GM13977 (cell line): ENCODE data around the gene MEX3C.

Source experiments
- DNase-seq: peaks from one replicate; pipeline ENCODE4 v3.0.0; 2012; ENCODE audit warnings: low spot score
- CTCF ChIP-seq: IDR thresholded peaks from 2 replicates; pipeline ENCODE4 v1.5.1; 2012; ENCODE audit warnings: mild to moderate bottlenecking, control low read depth; ENCODE audit not compliant: insufficient read depth; ENCODE audit errors: extremely low read depth, missing control alignments
- in situ Hi-C: fragments of 300-500 bp; cut with MboI; formaldehyde crosslinking; loops from one replicate; pipeline ENCODE4 v1.12.0; 2022; ENCODE audit warnings: low sequenced_read_pairs, low pct_unique_long_range_greater_than_20kb, mixed read lengths, inconsistent platforms; ENCODE audit not compliant: unreplicated experiment

MEX3C gene

GRCh38 chr18:51151185-51151567 is 46.3 kb downstream of the MEX3C start:
- no peak for DNase-seq
- in situ Hi-C loops = no loop called here
- no peak for TF ChIP-seq CTCF

GRCh38 chr18:51150113-51150700 is 47.3 kb downstream of the MEX3C start:
- in situ Hi-C loops = no loop called here
- no peak for TF ChIP-seq CTCF
- DNase-seq = no peak

- DNase-seq = no peak
- in situ Hi-C loops = no loop called here
- no peak for TF ChIP-seq CTCF
Observed at GRCh38 chr18:51149670-51150069, 47.8 kb downstream of the MEX3C start.

GRCh38 chr18:51146909-51147308 is 50.6 kb downstream of the MEX3C start:
- no peak for DNase-seq
- in situ Hi-C loops = no loop called here
- no peak for TF ChIP-seq CTCF

GRCh38 chr18:51138936-51139335 is 58.5 kb downstream of the MEX3C start:
- no peak for DNase-seq
- in situ Hi-C loops = no loop called here
- TF ChIP-seq CTCF = no peak

- in situ Hi-C loops = no loop called here
- no peak for TF ChIP-seq CTCF
- DNase-seq = no peak
Observed at GRCh38 chr18:51137891-51138290, 59.6 kb downstream of the MEX3C start.
